Measurements from ENCODE around the gene LPP.

DNA sequence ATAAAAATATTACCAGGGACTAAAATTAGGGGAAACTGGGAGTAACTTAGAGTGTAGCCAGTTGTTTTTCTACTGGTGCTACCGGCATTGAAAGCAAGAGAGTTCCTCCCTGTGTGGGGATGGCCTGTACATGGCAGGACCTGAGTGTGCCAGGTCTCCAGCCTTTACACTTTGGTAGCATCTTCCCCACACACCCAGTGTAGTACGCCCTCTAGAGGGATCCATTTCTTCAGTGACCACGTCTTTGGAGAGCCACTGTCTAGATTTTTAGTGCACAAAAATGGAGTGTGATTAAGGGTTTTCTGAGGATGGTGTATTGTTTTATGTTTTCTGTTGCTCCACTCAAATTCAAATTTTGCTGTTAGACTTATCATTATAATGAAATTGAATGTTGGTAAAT, 510.8 kb downstream of the LPP start:
- TF ChIP-seq CTCF (IDR thresholded peaks at IDR 0.05) (peak in 1 of 5 experiments; percentile 6), POLR2A (IDR thresholded peaks at IDR 0.05) (no peak), EP300 (IDR thresholded peaks at IDR 0.05) (no peak)

All from tibial nerve (tissue), 4 donors.